NCI-H526 (cell line): ENCODE results near the gene DCTN1.

Experiments used
- DNase-seq, 2 experiments: peaks; one replicate each; lab custom pipeline; 2025; lab: John Stamatoyannopoulos, UW

The DCTN1 gene

GRCh38 chr2:74321737-74322136 is 58.4 kb downstream of the DCTN1 start:
- no peak for DNase-seq

- DNase-seq, result no peak
Measured at GRCh38 chr2:74317701-74318100, 62.4 kb downstream of the DCTN1 start.

GRCh38 chr2:74316627-74317295 is 63.4 kb downstream of the DCTN1 start:
- DNase-seq, result peak; percentile 72 to 76

GRCh38 chr2:74314107-74314506 is 66.0 kb downstream of the DCTN1 start:
- DNase-seq, result no peak

- no peak for DNase-seq
Measured at GRCh38 chr2:74313497-74313896, 66.6 kb downstream of the DCTN1 start.

- DNase-seq, result no peak
Measured at GRCh38 chr2:74312913-74313312, 67.2 kb downstream of the DCTN1 start.
